PFSK-1 (cell line): ENCODE results near the gene IL6.

Source experiments
- POLR2AphosphoS5 ChIP-seq: IDR thresholded peaks from 2 replicates; pipeline ENCODE4 v1.6.1; 2012; ENCODE audit warnings: low read depth, mild to moderate bottlenecking, control low read depth, low read length, moderate library complexity
- SIN3A ChIP-seq: IDR thresholded peaks from 2 replicates; pipeline ENCODE4 v1.6.1; 2012; ENCODE audit warnings: mild to moderate bottlenecking, low read length, moderate library complexity, borderline replicate concordance; ENCODE audit not compliant: insufficient read depth

DNA sequence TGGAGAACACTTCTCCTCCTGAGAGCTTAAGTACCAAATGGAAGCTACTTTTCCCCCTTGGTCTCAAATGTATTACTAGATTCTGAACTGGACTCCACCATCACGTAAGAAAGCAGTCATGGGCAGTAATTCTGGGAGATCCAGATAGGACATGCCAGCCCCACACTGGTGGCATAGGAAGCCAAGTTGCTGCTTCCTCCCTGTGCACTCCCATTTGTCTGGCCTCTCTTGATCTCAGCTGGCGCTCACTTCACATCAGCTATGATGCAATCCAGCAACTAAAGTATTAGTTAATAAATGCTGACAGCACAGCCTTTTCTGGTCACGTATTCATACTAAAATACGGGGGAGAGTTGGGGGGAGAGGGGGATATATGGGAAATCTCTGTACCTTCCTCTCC, 3.4 kb upstream of the IL6 start:
- TF ChIP-seq POLR2AphosphoS5 (no peak), SIN3A (no peak)
